Tibial nerve (tissue), 4 donors: ENCODE measurements around the gene MUSK. TPM values are rescaled to one million over a fixed set of nuclear protein-coding genes. Genes with fewer than 3 reads are reported as not detected.

Experiments
- DNase-seq, 2 donors: peaks; one replicate each; pipeline ENCODE4 v3.0.0-alpha.2; 2019; ENCODE audit warnings: low spot score in 2 of 2
- H3K27ac ChIP-seq, 4 donors: fragments of 200-600 bp; sonication (generic) in 3 of 4; one replicate each; pipeline ENCODE4 v1.5.1; 2017 to 2019; ENCODE audit warnings: mild to moderate bottlenecking in 1 of 4
- H3K27me3 ChIP-seq, 2 donors: fragments of 200-600 bp; sonication (generic) in 1 of 2; one replicate each; pipeline versions ENCODE4 v1.5.1 to v1.6.0; 2017 to 2019
- H3K36me3 ChIP-seq, 3 donors: fragments of 200-600 bp; sonication (generic); one replicate each; pipeline ENCODE4 v1.5.1; 2018 to 2019
- H3K4me1 ChIP-seq, 4 donors: fragments of 200-600 bp; sonication (generic) in 3 of 4; one replicate each; pipeline ENCODE4 v1.5.1; 2017 to 2019
- H3K4me3 ChIP-seq, 4 donors: fragments of 200-600 bp; sonication (generic) in 3 of 4; one replicate each; pipeline ENCODE4 v1.5.1; 2017 to 2019; ENCODE audit warnings: mild to moderate bottlenecking in 1 of 4, moderate library complexity in 1 of 4
- H3K9me3 ChIP-seq, 4 donors: fragments of 200-600 bp; sonication (generic) in 3 of 4; one replicate each; pipeline ENCODE4 v1.5.1; 2017 to 2019
- CTCF ChIP-seq, 5 experiments: fragments of 200-600 bp in 3 of 5; fragments of 450-650 bp in 2 of 5; sonication (generic) in 3 of 5; IDR thresholded peaks; one replicate each; pipeline ENCODE4 v1.5.1; 2016 to 2019; ENCODE audit warnings: antibody characterized with exemption in 5 of 5, mild to moderate bottlenecking in 3 of 5, moderate library complexity in 2 of 5
- EP300 ChIP-seq, 2 donors: sonication (generic); formaldehyde crosslinking; IDR thresholded peaks; one replicate each; pipeline ENCODE4 v1.6.1; 2017; ENCODE audit warnings: antibody characterized with exemption in 2 of 2, mild to moderate bottlenecking in 1 of 2
- POLR2A ChIP-seq, 2 donors: fragments of 450-650 bp; IDR thresholded peaks; one replicate each; pipeline ENCODE4 v1.6.1; 2017; ENCODE audit warnings: antibody characterized with exemption in 2 of 2, mild to moderate bottlenecking in 2 of 2, moderate library complexity in 2 of 2
- WGBS, 2 donors: methylation state at CpG; one replicate each; pipeline ENCODE4 v1.1.5; 2018; 5-methylcytosine and 5-hydroxymethylcytosine counted together
- total RNA-seq, 4 donors: library from RNA; depleted of rRNA; stranded (reverse); fragments of >200 nt; gene quantifications; one replicate each; pipeline ENCODE4 v1.1.0, GENCODE V29; 2016

MUSK gene
- under 1 TPM in 3 of 4 donors, not detected in 1; 0.22 to 0.63 (median 0.59) TPM for total RNA-seq

GRCh38 chr9:110668570-110669167, at the start of gene MUSK:
TSS of gene MUSK (plus strand) at chr9:110668791. CDS start at chr9:110668905, 114 bp downstream.
- no peaks in the 10 kb centered on the region for H3K9me3 ChIP-seq
- no peaks in the 10 kb centered on the region for H3K36me3 ChIP-seq
- no peak for TF ChIP-seq EP300 (IDR thresholded peaks at IDR 0.05)
- no peak for TF ChIP-seq CTCF (IDR thresholded peaks at IDR 0.05)
- no peak for TF ChIP-seq POLR2A (IDR thresholded peaks at IDR 0.05)
- no peak for DNase-seq
- no peak within 1 kb of the TSS for H3K27ac ChIP-seq
- H3K27me3 ChIP-seq, result no peaks in the 10 kb centered on the region
- peaks cover 0 to 19% (median 0%) of the 10 kb centered on the region in 4 donors for H3K4me1 ChIP-seq
- 91 to 92% methylated on average over 8 of the region's 8 CpGs for WGBS, 2 donors
- peak within 1 kb of the TSS in 1 of 4 donors; percentile 10 for H3K4me3 ChIP-seq

GRCh38 chr9:110619831-110620230, 48.8 kb upstream of the MUSK start:
- TF ChIP-seq CTCF (IDR thresholded peaks at IDR 0.05), result no peak
- TF ChIP-seq POLR2A (IDR thresholded peaks at IDR 0.05), result no peak
- no peak for TF ChIP-seq EP300 (IDR thresholded peaks at IDR 0.05)
- no peaks in the 10 kb centered on the region for H3K36me3 ChIP-seq
- peaks cover 0 to 5% (median 0%) of the 10 kb centered on the region in 4 donors for H3K4me1 ChIP-seq
- H3K27me3 ChIP-seq, result no peaks in the 10 kb centered on the region
- H3K4me3 ChIP-seq, result no peak overlapping the region
- H3K27ac ChIP-seq, result no peak overlapping the region
- H3K9me3 ChIP-seq, result no peaks in the 10 kb centered on the region
- no peak for DNase-seq

GRCh38 chr9:110620726-110621125, 47.9 kb upstream of the MUSK start:
- Histone ChIP-seq H3K27me3 (no peaks in the 10 kb centered on the region), H3K4me3 (no peak overlapping the region), H3K27ac (no peak overlapping the region), H3K9me3 (no peaks in the 10 kb centered on the region), H3K4me1 (peaks cover 0 to 5% (median 0%) of the 10 kb centered on the region in 4 donors), H3K36me3 (no peaks in the 10 kb centered on the region)
- DNase-seq, result no peak
- WGBS, 2 donors, result 31 to 40% methylated on average over 3 of the region's 3 CpGs
- TF ChIP-seq EP300 (IDR thresholded peaks at IDR 0.05) (no peak), POLR2A (IDR thresholded peaks at IDR 0.05) (no peak), CTCF (IDR thresholded peaks at IDR 0.05) (no peak)

- Histone ChIP-seq H3K4me1 (peaks cover 0 to 17% (median 0%) of the 10 kb centered on the region in 4 donors), H3K27me3 (no peaks in the 10 kb centered on the region), H3K9me3 (no peaks in the 10 kb centered on the region), H3K27ac (no peak overlapping the region), H3K4me3 (no peak overlapping the region), H3K36me3 (no peaks in the 10 kb centered on the region)
- no peak for DNase-seq
- no peak for TF ChIP-seq CTCF (IDR thresholded peaks at IDR 0.05)
- TF ChIP-seq EP300 (IDR thresholded peaks at IDR 0.05), result no peak
- no peak for TF ChIP-seq POLR2A (IDR thresholded peaks at IDR 0.05)
- 81 to 86% methylated on average over 2 of the region's 2 CpGs for WGBS, 2 donors
These were observed 46.2 kb upstream of the MUSK start for GRCh38 chr9:110622368-110622767.

GRCh38 chr9:110623462-110624025, 45.0 kb upstream of the MUSK start:
- Histone ChIP-seq H3K4me1 (peaks cover 0 to 17% (median 0%) of the 10 kb centered on the region in 4 donors), H3K27ac (no peak overlapping the region), H3K9me3 (no peaks in the 10 kb centered on the region), H3K27me3 (no peaks in the 10 kb centered on the region), H3K4me3 (no peak overlapping the region), H3K36me3 (no peaks in the 10 kb centered on the region)
- TF ChIP-seq EP300 (IDR thresholded peaks at IDR 0.05) (no peak), CTCF (IDR thresholded peaks at IDR 0.05) (peak; percentile 53 to 76 (median 55))
- peak in 1 of 2 donors; percentile 90 for DNase-seq
- WGBS, 2 donors, result 22 to 32% methylated on average over 3 of the region's 3 CpGs
